HG03571 (cell line): ENCODE data around the gene GGT5.
"Not testable (repeated sequence)": the region's sequence is repeated elsewhere in the genome, so short reads cannot be mapped to it uniquely, and the experiment has no call there.

Experiments
- ATAC-seq: cut with Tn5 transposase; IDR thresholded peaks from one replicate; pipeline ENCODE4 v1.9.1; 2021; ENCODE audit not compliant: unreplicated experiment

The GGT5 gene

GRCh38 chr22:24185001-24185500, 59.8 kb downstream of the GGT5 start:
- no peak for ATAC-seq

DNA sequence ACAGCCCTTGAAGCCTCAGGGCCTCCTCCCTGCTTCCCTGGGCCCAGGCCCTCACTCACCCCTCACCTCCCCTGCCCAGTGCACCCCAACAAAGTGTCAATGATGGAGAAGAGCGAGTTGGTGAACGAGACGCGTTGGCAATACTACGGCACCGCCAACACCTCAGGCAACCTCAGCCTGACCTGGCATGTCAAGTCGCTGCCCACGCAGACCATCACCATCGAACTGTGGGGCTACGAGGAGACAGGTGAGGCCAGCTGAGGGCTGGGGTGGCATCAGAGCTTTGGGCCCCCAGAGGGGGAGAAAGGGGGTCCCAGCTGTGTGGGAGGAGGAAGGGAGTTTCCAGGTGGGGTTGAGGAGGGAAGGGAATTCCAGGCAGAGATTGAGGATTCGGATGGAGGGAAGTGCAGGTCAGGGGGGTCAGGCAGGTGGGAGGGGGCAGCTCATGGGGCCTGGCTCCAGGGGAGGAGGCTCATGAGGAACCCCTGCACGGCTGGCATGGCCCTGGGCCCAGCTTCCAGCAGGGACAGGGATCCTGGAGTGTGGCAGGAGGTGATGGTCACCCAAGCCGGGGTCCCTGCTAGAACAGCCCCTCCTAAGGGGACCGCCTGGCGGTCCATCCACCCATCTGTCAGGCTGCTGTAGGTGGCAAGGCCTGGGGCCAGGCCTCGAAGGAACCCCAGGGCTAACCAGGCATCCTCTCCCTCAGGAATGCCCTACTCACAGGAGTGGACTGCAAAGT, 60.7 kb downstream of the GGT5 start:
- no peak for ATAC-seq

DNA sequence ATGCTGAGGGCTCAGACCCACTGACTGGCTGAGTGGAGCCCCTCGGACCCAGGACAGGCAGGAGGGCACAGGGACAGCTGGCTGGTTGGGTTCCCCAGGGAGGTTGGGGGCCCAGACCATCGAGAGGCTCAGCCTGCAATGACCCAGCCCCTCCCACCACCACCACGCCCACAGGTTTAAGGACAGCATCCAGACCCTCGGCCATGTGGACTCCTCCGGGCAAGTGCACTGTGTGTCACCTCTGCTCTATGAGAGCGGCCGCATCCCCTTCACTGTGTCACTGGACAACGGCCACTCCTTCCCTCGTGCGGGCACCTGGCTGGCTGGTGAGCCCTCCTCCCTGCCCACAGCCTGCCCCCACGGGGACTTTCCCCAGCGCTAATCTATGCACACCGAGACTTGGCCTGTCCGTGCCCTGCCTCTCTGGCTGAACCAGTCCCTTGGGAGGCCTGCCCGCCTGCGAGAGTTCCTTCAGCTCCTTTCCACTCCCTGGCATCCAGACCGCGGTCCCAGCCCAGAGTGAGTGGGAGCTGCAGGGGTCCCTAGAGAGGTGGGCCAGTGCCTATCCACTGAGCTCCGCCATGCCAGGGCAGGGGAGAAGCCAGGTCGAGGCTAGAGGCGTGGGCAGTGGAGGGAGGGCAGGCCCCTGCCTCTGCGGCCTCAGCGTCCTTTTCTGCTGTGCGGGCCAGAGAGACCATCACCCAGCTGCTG, 61.4 kb downstream of the GGT5 start:
- ATAC-seq: no peak

DNA sequence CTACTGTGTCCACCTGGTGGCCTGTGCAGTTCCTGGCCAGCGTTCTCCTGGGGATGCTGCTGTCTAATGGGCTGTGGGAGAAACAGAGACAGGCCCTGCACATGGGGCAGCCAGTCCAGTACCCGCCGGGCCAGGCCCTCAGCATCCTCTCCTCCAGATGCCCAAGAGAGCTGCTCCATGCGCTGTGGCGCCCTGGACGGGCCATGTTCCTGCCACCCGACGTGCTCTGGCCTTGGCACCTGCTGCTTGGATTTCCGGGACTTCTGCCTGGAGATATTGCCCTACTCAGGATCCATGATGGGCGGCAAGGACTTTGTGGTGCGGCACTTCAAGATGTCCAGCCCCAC, 62.0 kb downstream of the GGT5 start:
- ATAC-seq: not testable (repeated sequence)

- no peak for ATAC-seq
These were observed 62.6 kb downstream of the GGT5 start for GRCh38 chr22:24181996-24182899.

DNA sequence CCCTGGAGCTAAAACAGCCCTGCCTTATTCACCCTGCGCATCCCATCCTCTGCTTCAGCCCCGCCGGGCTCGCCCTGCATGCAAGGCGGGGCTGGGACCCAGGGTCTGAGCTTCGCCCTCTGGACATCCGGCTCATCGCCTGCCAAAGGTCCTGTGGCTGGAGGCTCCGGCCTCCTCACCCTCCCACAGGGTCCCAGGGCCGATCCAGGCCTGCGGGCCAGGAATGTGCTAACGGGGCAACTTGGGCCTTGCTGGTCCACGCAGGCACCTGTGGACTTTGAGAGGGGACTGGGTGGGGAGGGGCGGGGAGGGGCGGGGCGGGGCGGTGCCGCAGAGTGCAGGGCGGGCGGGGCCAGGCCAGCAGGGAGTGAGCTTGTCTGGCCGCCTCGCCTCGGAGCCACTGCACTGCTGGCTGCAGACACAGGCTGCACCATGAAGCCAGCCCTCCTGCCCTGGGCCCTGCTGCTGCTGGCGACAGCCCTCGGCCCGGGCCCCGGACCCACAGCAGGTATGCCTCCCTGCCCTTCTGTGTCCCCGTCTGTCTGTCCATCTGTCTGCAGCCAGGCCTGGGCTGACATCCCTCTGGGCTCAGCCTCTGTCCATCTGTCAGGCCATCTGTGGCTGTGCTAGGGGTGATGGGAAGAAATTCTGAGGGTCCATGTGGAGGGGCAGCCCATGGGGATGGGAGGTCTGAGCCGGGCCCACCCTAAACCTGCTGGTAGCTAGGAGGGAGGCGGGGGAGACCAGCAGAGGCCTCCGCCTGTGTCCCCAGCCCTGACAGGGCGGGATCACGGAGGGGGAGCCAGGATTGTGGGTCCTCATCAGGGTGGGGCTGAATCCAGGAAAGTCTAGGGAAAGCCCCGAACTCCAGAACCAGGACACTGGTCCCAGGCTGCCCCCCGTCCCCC, 63.5 kb downstream of the GGT5 start, which contains the start of gene SUSD2:
Gene SUSD2 (plus strand): TSS at position 400 of the 908 bp plus-strand sequence. CDS start 33 bp downstream, at position 433.
- ATAC-seq: no peak

DNA sequence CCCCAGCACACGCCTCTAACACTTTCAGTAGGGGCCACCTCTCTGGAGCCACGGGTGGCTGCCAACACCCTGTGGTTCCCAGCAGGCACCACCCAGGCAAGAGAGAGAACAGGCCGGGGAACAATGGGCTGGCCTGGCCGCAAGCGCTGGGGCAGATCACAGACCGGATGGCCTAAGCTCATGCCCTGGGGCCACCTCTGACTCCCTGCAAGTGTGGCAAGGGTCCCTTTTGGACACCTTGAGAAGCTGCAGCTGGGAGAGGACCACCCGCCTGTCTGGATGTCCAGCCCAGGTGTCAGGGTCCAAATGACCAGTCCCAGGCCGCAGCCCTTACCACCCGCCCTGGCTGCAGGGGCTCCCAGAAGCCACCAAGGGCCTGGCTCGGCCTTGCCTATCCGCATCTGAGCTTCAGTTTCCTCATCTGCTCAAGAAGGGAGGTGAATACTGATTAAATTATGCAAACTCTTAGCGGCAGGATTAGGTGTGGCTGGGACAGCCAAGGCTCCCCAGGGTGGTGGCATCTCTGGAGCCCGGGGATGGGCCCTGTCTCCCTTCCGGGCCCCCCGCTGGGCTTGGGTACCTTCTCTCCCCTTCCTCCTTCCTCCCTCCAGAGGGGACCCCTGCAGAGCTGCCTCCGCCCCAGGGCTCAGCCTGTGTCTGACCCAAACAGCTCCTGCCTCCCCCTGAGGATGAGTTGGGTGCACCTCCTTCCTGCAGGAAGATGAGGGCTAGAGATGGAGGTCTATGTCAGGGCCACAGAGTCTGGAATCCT, 64.4 kb downstream of the GGT5 start:
- ATAC-seq: no peak

DNA sequence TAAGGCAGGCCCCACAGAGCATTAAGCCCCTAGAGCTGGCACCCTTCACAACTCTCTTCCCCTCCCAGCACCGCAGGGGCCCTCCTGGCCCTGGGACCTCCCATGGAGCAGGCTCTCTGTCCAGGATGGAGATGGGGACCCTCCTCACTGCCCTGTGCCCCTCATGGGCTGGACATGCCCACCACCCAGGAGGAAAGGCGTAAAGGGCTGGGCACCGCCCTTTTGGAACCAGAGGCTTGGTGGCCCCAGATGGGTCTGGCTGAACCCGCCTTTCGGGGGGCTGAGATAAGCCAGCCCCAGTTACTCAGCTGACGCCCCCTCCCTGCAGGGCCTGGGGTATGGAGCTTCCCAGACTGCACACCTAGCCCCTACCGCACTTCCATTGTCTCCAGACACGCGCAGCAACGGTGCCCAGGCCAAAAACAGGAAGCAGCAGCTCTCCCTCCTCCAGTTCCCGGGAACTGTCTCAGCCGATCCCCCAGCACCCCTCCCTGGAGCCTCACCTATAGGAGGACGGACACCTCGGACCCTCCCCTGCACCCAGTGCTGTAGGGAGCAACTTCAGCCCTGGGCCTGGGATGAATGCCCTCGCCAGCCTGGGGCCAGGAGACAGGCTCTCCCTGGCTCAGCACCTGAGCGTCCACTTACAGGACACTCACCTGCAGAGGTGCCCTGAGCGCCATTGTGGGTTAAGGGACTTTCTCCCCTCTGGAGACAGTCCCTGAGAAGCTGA, 65.2 kb downstream of the GGT5 start:
- ATAC-seq: no peak

- no peak for ATAC-seq
These were observed 66.1 kb downstream of the GGT5 start for GRCh38 chr22:24178502-24179440.

GRCh38 chr22:24178021-24178431, 66.9 kb downstream of the GGT5 start:
- ATAC-seq: no peak

DNA sequence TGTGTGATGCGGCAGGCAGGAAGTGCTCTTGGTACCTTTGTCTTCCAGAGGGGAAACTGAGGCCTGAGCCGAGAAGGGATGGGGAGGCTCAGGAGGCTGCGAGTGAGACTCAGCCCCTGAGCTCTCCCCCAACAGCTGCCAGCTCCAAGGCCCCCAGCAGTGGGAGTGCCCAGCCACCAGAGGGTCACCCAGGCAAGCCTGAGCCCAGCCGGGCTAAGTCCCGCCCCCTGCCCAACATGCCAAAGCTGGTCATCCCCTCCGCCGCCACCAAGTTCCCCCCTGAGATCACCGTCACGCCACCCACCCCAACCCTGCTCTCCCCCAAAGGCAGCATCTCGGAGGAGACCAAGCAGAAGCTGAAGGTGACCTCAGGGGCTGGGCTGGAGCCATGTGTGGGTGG, 67.4 kb downstream of the GGT5 start:
- no peak for ATAC-seq

DNA sequence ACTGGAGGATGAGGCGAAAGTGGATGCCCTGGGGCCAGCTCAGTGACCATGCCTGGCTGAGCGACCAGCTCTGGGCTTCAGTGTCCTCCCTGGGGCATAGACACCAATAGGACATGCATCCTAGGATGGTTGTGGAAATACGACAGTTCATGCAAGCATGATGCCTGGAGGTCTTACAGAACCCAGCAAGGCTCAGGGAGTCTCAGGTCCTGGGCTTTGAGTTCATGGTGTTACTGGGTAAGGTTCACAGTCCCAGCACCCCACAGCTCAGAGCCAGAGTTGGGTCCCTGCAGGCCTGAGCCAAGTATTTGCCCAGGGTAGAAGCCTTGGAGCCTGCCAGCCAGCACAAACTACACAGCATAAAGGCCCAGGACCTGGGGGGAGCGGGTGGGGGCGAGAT, 67.8 kb downstream of the GGT5 start:
- ATAC-seq: no peak

GRCh38 chr22:24176630-24177029, 68.3 kb downstream of the GGT5 start:
- no peak for ATAC-seq

GRCh38 chr22:24176040-24176439, 68.8 kb downstream of the GGT5 start:
- no peak for ATAC-seq

DNA sequence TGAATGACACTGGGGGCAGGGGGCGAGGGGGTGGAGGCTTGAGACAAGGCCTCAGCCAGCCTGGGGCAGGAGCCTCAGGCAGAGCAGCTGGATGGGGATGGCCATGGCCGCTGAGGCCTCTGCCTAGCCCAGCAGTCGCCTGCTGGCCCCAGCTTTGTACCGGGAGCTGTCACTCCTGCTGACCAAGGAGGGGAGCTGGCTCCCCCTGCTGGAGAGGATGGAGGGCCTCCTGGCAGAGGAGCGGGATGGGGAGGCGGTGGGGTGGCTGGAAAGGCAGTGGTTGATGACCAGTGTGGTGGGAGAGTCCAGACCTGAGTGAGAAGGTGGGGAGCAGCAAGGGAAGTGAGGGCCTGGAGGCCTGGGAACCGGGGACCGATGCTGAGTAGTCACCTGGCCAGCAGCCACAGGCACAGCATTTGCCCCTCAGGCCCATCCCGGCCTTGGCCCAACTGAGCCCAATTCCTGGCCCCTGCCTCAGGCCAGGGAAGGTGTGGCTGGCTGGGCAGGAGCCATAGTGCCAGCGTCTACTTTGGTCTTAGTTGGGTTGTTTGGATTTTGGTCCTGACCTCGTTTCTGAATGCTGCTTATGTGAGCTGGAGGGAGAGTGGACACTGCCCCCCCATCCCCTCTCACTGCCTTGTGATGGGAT, 69.6 kb downstream of the GGT5 start:
- no peak for ATAC-seq

DNA sequence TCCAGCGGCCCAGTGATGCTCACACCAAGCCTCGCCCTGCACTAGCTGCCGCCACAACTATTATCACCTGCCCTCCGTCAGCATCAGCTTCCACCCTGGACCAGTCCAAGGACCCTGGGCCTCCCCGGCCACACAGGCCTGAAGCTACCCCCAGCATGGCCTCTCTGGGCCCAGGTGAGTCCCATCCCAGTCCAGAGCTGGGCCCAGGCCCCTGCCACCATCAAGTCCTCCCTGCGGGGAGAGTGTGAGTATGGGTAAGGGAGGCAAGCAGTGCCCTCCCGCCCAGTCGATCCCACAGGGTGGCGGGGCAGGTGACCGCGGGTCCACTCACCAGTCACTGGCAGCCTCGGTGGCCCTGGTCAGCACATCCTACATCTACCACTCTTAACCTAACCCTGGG, 73.1 kb downstream of the GGT5 start:
- ATAC-seq: no peak

DNA sequence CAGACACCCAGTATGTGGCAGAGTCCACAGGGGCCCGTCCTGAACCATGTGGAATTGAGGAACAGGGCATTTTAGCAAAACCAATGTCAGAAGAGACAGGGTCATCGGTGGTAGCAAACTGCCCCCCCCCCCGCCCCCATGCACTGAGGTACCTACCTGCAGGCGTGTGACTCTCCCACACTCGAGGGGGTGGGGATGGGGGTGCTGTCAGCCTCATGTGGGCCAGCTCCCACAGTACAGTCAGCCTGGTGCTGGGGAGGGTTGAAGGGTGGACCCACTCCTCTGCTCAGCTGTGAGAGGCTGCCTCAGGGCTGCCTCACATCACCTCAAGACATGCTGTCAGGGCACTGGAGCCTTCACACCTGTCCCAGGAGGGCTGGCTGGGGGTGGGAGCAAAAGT, 74.2 kb downstream of the GGT5 start:
- no peak for ATAC-seq
